Ovary (tissue), 3 donors: ENCODE measurements around the gene INPP4A.

Source experiments
- EP300 ChIP-seq: sonication (generic); formaldehyde crosslinking; IDR thresholded peaks from one replicate; pipeline ENCODE4 v1.6.1; 2017; ENCODE audit warnings: antibody characterized with exemption
- POLR2A ChIP-seq: fragments of 450-650 bp; IDR thresholded peaks from one replicate; pipeline ENCODE4 v1.6.1; 2017; ENCODE audit warnings: antibody characterized with exemption, mild to moderate bottlenecking, moderate library complexity
- TF ChIP-seq, protein P1 (sequence below), 3 donors: fragments of 450-650 bp in 2 of 3; fragments of 200-600 bp in 1 of 3; IDR thresholded peaks; one replicate each; pipeline versions ENCODE4 v1.5.1 to v1.8.0; 2016 to 2022; ENCODE audit warnings: antibody characterized with exemption in 3 of 3, mild to moderate bottlenecking in 1 of 3
- donor health status: DM: no; HTN: no; CAD: no.

GRCh38 chr2:98453083-98453482, 8.4 kb downstream of the INPP4A start:
- TF ChIP-seq, protein P1, sequence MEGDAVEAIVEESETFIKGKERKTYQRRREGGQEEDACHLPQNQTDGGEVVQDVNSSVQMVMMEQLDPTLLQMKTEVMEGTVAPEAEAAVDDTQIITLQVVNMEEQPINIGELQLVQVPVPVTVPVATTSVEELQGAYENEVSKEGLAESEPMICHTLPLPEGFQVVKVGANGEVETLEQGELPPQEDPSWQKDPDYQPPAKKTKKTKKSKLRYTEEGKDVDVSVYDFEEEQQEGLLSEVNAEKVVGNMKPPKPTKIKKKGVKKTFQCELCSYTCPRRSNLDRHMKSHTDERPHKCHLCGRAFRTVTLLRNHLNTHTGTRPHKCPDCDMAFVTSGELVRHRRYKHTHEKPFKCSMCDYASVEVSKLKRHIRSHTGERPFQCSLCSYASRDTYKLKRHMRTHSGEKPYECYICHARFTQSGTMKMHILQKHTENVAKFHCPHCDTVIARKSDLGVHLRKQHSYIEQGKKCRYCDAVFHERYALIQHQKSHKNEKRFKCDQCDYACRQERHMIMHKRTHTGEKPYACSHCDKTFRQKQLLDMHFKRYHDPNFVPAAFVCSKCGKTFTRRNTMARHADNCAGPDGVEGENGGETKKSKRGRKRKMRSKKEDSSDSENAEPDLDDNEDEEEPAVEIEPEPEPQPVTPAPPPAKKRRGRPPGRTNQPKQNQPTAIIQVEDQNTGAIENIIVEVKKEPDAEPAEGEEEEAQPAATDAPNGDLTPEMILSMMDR (IDR thresholded peaks at IDR 0.05), result no peak
- no peak for TF ChIP-seq POLR2A
- no peak for TF ChIP-seq EP300
